HG03565 (cell line): ENCODE measurements around the gene TEDC2.
"Not testable (repeated sequence)": the region's sequence is repeated elsewhere in the genome, so short reads cannot be mapped to it uniquely, and the experiment has no call there.

Source experiments
- ATAC-seq: cut with Tn5 transposase; IDR thresholded peaks from one replicate; pipeline ENCODE4 v1.9.1; 2021; ENCODE audit warnings: mild to moderate bottlenecking, moderate library complexity; ENCODE audit not compliant: unreplicated experiment

The TEDC2 gene

GRCh38 chr16:2437032-2437790, 22.7 kb upstream of the TEDC2 start:
- ATAC-seq: no peak

GRCh38 chr16:2438121-2438520, 21.8 kb upstream of the TEDC2 start:
- ATAC-seq: no peak

- no peak for ATAC-seq
These were observed 20.3 kb upstream of the TEDC2 start for GRCh38 chr16:2439598-2439997.

GRCh38 chr16:2441143-2441804, 18.6 kb upstream of the TEDC2 start:
- ATAC-seq: not testable (repeated sequence)

- ATAC-seq: no peak
These were observed 16.4 kb upstream of the TEDC2 start for GRCh38 chr16:2443555-2443954.

- ATAC-seq: no peak
These were observed 11.9 kb upstream of the TEDC2 start for GRCh38 chr16:2447920-2448583.

GRCh38 chr16:2449118-2449517, 10.8 kb upstream of the TEDC2 start:
- ATAC-seq: no peak

- ATAC-seq: no peak
These were observed 9.4 kb upstream of the TEDC2 start for GRCh38 chr16:2450535-2450934.

GRCh38 chr16:2450975-2451381, 8.9 kb upstream of the TEDC2 start:
- ATAC-seq: no peak

- ATAC-seq: no peak
These were observed 8.0 kb upstream of the TEDC2 start for GRCh38 chr16:2451851-2452320.

GRCh38 chr16:2452650-2453049, 7.3 kb upstream of the TEDC2 start:
- no peak for ATAC-seq

GRCh38 chr16:2455081-2455845, 4.6 kb upstream of the TEDC2 start:
- no peak for ATAC-seq

GRCh38 chr16:2456551-2457153, 3.3 kb upstream of the TEDC2 start:
- no peak for ATAC-seq

GRCh38 chr16:2457267-2457666, 2.6 kb upstream of the TEDC2 start:
- ATAC-seq: no peak

- no peak for ATAC-seq
These were observed 2.0 kb upstream of the TEDC2 start for GRCh38 chr16:2457946-2458345.

GRCh38 chr16:2458887-2459646, 842 bp upstream of the TEDC2 start:
- no peak for ATAC-seq

GRCh38 chr16:2460391-2460713, 443 bp downstream of the TEDC2 start:
- no peak for ATAC-seq

- no peak for ATAC-seq
These were observed 1.0 kb downstream of the TEDC2 start for GRCh38 chr16:2460916-2461315.

- ATAC-seq: no peak
These were observed 2.3 kb downstream of the TEDC2 start for GRCh38 chr16:2462031-2462866.
